Measurements from ENCODE around the gene PPP2R2C. TPM values are rescaled to one million over a fixed set of nuclear protein-coding genes. Genes with fewer than 3 reads are reported as not detected.

Gene PPP2R2C
- total RNA-seq, 1 experiment from 2014 or later, result 26.7 TPM

GRCh38 chr4:6338175-6338950 lies 134.1 kb downstream of the PPP2R2C start:
- CTCF ChIA-PET, result no interaction called here
- BruUV-seq (replicated peaks), result no TSS peak

GRCh38 chr4:6337331-6337935 lies 135.0 kb downstream of the PPP2R2C start:
- DNase-seq (ENCODE audit: low read depth, low spot score), result no peak
- intact Hi-C loops (cut with micrococcal nuclease; ENCODE audit: unreplicated experiment), result no loop called here

More at GRCh38 chr4:6338175-6338950, 134.1 kb downstream of the PPP2R2C start:
- no peak overlapping the region for H3K27ac ChIP-seq (ENCODE audit: low read length)
- no peaks in the 10 kb centered on the region for H3K36me3 ChIP-seq (ENCODE audit: control insufficient read depth, insufficient read depth, low read length)
- peaks cover 18% of the 10 kb centered on the region for H3K4me1 ChIP-seq (ENCODE audit: control insufficient read depth, insufficient read depth, low read length)
- in situ Hi-C loops (cut with HindIII; ENCODE audit: low pct_unique_long_range_greater_than_20kb, low sequenced_read_pairs), result no loop called here
- TF ChIP-seq SIN3A (IDR thresholded peaks at IDR 0.05; ENCODE audit: borderline replicate concordance, insufficient read depth, low read depth, low read length) (no peak), CTCF (IDR thresholded peaks at IDR 0.05) (no peak), TCF7L2 (IDR thresholded peaks at IDR 0.05; ENCODE audit: low read depth, low read length) (no peak)
- no peak for DNase-seq (ENCODE audit: low read depth, low spot score)
- H3K9me3 ChIP-seq (ENCODE audit: control insufficient read depth, insufficient read depth, low read depth, low read length), result no peaks in the 10 kb centered on the region
- no peak overlapping the region for H3K4me3 ChIP-seq (ENCODE audit: low read depth in 2 of 2, low read length in 2 of 2)
- no peak for ATAC-seq
- POLR2A ChIA-PET, result no interaction called here
- intact Hi-C loops (cut with micrococcal nuclease; ENCODE audit: unreplicated experiment), result no loop called here
- H3K27me3 ChIP-seq (ENCODE audit: control insufficient read depth, insufficient read depth, low read length), result no peaks in the 10 kb centered on the region

DNA sequence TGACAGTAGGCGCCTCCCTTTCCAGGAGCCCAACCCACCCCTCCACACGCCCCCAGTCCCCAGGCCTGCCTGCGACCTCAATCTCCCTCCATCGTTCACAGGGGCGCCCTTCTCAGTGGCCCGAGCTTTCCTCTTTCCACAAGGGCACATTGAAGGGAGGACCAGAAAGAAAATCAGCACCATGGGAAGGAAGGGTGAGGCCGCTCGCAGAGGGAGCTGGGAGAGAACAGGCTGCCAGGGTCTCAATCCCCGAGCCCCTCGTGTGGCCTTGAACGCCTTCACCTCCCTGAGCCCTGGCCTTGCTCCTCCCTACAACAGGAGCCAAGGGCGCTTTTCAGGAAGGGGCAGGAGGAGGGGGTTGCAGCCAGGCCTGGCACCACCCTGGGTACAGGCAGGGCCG lies 136.2 kb downstream of the PPP2R2C start:
- intact Hi-C loops (cut with micrococcal nuclease; ENCODE audit: unreplicated experiment), result no loop called here
- no peak overlapping the region for H3K4me3 ChIP-seq (ENCODE audit: low read depth in 2 of 2, low read length in 2 of 2)
- CTCF ChIA-PET, result no interaction called here
- no peak overlapping the region for H3K27ac ChIP-seq (ENCODE audit: low read length)
- no peak for ATAC-seq
- no peaks in the 10 kb centered on the region for H3K9me3 ChIP-seq (ENCODE audit: control insufficient read depth, insufficient read depth, low read depth, low read length)
- no peaks in the 10 kb centered on the region for H3K27me3 ChIP-seq (ENCODE audit: control insufficient read depth, insufficient read depth, low read length)
- no peak for TF ChIP-seq REST (IDR thresholded peaks at IDR 0.05; ENCODE audit: insufficient read depth in 1 of 2, low read depth in 2 of 2, low read length in 1 of 2)
- no peak for TF ChIP-seq CTCF (IDR thresholded peaks at IDR 0.05)
- no peak for TF ChIP-seq SIN3A (IDR thresholded peaks at IDR 0.05; ENCODE audit: borderline replicate concordance, insufficient read depth, low read depth, low read length)
- no peak for TF ChIP-seq POLR2AphosphoS5 (IDR thresholded peaks at IDR 0.05; ENCODE audit: low read depth, low read length)
- H3K4me1 ChIP-seq (ENCODE audit: control insufficient read depth, insufficient read depth, low read length), result peaks cover 5% of the 10 kb centered on the region
- no peaks in the 10 kb centered on the region for H3K36me3 ChIP-seq (ENCODE audit: control insufficient read depth, insufficient read depth, low read length)
- BruUV-seq (replicated peaks), result no TSS peak
- no peak for DNase-seq (ENCODE audit: low read depth, low spot score)
- POLR2A ChIA-PET, result no interaction called here
- in situ Hi-C loops (cut with HindIII; ENCODE audit: low pct_unique_long_range_greater_than_20kb, low sequenced_read_pairs), result no loop called here

More at GRCh38 chr4:6337331-6337935, 135.0 kb downstream of the PPP2R2C start:
- no peaks in the 10 kb centered on the region for H3K9me3 ChIP-seq (ENCODE audit: control insufficient read depth, insufficient read depth, low read depth, low read length)
- CTCF ChIA-PET, result no interaction called here
- TF ChIP-seq CTCF (IDR thresholded peaks at IDR 0.05), result no peak
- TF ChIP-seq TCF7L2 (IDR thresholded peaks at IDR 0.05; ENCODE audit: low read depth, low read length), result peak; percentile 90
- H3K4me1 ChIP-seq (ENCODE audit: control insufficient read depth, insufficient read depth, low read length), result peaks cover 9% of the 10 kb centered on the region
- in situ Hi-C loops (cut with HindIII; ENCODE audit: low pct_unique_long_range_greater_than_20kb, low sequenced_read_pairs), result no loop called here
- H3K36me3 ChIP-seq (ENCODE audit: control insufficient read depth, insufficient read depth, low read length), result no peaks in the 10 kb centered on the region
- no peaks in the 10 kb centered on the region for H3K27me3 ChIP-seq (ENCODE audit: control insufficient read depth, insufficient read depth, low read length)
- H3K27ac ChIP-seq (ENCODE audit: low read length), result no peak overlapping the region
- H3K4me3 ChIP-seq (ENCODE audit: low read depth in 2 of 2, low read length in 2 of 2), result no peak overlapping the region
- ATAC-seq, result no peak
- BruUV-seq (replicated peaks), result no TSS peak
- POLR2A ChIA-PET, result no interaction called here
